GM13976 (cell line): ENCODE measurements around the gene SMPX.
A peak's percentile ranks its signal among the peaks of the same experiment; 100 is the strongest.

Experiments
- DNase-seq: peaks from one replicate; pipeline ENCODE4 v3.0.0; 2012; ENCODE audit warnings: low spot score
- in situ Hi-C: fragments of 300-500 bp; cut with MboI; formaldehyde crosslinking; loops from one replicate; pipeline ENCODE4 v1.12.0; 2022; ENCODE audit warnings: low sequenced_read_pairs, mixed read lengths, inconsistent platforms; ENCODE audit not compliant: unreplicated experiment
- TF ChIP-seq, protein P1 (sequence below): IDR thresholded peaks from 2 replicates; pipeline ENCODE4 v1.5.1; 2012; ENCODE audit warnings: borderline replicate concordance, mild to moderate bottlenecking; ENCODE audit not compliant: insufficient read depth; ENCODE audit errors: extremely low read depth, missing control alignments, control extremely low read depth

SMPX gene

DNA sequence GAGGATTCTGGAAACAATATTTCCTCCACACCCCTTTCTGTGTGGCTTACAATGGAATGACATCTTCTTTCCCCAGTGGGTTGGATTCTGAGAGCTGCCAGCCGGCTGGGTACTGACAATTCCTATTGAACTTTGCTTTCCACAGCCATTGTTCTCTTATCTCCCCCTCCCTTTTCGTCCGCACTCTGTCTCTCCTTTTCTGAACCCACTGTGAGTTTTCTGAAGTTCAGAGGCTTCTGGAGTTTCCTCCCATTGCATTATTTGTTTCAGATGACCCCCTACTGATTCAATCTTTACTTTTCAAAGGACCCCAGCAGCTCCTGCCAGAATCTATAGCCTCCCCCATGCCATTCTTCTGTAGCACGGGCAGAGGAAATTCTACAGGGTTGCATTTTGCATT, 10.4 kb downstream of the SMPX start:
- DNase-seq, result no peak
- in situ Hi-C loops, result no loop called here
- TF ChIP-seq, protein P1, sequence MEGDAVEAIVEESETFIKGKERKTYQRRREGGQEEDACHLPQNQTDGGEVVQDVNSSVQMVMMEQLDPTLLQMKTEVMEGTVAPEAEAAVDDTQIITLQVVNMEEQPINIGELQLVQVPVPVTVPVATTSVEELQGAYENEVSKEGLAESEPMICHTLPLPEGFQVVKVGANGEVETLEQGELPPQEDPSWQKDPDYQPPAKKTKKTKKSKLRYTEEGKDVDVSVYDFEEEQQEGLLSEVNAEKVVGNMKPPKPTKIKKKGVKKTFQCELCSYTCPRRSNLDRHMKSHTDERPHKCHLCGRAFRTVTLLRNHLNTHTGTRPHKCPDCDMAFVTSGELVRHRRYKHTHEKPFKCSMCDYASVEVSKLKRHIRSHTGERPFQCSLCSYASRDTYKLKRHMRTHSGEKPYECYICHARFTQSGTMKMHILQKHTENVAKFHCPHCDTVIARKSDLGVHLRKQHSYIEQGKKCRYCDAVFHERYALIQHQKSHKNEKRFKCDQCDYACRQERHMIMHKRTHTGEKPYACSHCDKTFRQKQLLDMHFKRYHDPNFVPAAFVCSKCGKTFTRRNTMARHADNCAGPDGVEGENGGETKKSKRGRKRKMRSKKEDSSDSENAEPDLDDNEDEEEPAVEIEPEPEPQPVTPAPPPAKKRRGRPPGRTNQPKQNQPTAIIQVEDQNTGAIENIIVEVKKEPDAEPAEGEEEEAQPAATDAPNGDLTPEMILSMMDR, result no peak

DNA sequence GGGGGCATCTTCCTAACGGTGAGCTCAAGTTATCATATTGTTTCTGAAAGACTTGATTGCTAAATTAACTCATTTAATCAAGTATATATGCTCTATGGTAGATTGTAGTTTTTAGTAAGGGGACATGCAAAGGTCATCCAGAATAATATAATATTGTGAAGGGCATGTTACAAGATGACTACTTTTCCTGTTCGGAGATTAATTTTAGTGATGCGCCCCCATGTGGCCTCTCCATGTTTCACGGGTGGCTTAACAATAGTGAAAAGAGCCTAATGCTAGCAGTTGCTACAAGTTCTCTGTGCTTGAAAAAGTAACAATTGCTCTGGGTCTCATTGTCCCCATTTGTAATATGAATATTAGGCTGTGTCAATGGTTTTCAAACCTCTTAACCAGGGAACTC, 12.2 kb downstream of the SMPX start:
- in situ Hi-C loops, result no loop called here

DNA sequence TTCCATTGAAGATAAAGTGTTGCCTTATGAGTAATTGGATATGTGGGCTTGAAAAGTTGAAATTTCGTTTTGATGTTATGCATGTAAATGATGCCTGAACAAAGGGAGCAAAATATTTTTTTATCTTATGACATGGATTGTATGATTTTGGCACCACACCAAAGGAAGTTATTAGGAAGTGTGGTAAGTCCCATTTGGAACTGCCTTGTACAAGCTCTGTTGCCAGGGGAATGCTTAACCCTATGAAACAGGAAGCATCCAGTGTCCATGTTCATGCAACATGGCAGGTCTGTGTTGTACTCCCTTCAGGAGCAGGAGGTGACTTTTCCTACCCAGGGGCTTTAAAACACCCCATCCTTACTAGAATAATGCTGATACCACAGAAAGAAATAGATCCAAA, 13.2 kb downstream of the SMPX start:
- no peak for DNase-seq
- TF ChIP-seq, protein P1, result no peak
- in situ Hi-C loops, result no loop called here

More for the DNA sequence above, 12.2 kb downstream of the SMPX start:
- TF ChIP-seq, protein P1, result peak; percentile 35
- DNase-seq, result peak; percentile 14

DNA sequence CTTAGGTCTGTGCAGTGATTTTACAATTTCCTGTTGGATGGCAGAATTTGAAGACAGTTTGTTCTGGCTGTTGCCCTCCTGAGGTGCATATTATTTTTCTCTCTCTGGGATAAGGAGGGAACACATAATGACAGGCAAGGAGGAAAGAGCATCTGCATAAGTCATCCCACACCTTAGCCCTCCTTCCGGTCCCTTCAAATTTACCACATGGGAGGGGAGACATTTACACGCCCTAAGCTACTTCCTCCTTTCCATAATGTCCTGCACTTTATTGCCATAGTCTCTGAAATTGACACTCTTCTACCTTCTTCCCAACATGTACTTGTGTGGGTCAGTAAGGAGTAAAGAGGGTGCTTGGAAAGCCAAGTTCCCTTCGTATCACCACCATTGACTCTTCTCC, 13.9 kb downstream of the SMPX start:
- in situ Hi-C loops, result no loop called here
- TF ChIP-seq, protein P1, result no peak
- no peak for DNase-seq

DNA sequence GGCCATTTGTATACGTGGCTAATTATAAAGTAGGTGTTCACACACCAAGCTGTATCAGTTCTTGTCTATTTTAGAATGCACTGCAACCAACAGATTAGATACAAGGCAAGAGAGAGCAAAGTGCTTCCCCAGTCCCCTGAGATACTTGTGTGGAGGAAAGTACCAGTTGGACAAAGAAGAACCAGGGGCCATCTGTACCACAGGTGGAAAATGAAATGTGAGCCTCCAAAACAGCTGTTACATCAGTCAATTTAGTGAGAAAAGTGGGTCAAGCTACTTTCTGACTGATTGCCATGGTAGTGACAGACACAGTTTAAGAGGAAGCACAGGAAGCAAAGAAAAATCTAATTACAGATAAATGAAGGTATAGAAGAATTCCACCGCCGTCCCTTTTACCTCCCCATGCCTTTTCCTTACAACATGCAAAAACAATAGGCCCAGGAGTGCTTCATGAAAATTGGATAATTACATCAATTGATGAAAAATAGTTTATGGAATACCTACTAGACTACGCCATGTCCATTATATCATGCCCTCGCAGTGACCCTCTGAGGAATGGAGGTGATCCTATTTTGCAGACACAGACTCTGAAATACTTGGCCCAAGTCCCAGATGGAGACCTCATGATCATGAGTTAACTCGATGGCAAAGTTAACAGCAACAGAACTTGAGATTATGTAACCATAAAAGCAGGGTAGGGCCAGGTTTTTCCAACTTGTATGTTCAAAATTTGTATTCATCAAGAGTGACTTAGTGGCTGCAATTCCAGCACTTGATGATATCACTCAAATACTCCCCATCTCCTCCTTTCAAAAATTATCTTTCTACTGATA, 15.8 kb downstream of the SMPX start:
- no peak for DNase-seq
- in situ Hi-C loops, result no loop called here

DNA sequence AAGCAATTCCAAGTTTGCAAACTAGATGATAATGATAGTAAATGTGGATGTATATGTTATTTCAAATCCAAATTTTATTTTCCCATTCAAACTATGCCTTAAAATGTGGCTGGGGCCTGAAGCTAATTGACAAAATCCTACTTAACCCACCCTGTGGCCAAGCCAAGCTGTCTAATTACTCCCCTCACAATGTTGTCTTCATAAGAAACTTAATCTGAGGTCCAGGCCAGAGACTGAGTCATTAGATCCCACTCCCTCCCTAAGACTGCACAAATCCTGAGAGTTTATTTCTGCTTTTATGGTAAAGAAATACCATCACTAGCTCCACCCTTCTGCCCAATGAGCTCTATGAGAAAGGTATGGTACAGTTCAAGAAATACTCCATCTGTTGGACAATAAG, 16.6 kb downstream of the SMPX start:
- TF ChIP-seq, protein P1, result no peak
- no peak for DNase-seq
- in situ Hi-C loops, result no loop called here

More for the DNA sequence above, 15.8 kb downstream of the SMPX start:
- TF ChIP-seq, protein P1, result no peak
